Measurements from ENCODE around the gene COL18A1. TPM values are rescaled to one million over a fixed set of nuclear protein-coding genes. Genes with fewer than 3 reads are reported as not detected.
A peak's percentile ranks its signal among the peaks of the same experiment; 100 is the strongest.

The COL18A1 gene
- total RNA-seq, 1 experiment from 2014 or later = 8.4 TPM

DNA sequence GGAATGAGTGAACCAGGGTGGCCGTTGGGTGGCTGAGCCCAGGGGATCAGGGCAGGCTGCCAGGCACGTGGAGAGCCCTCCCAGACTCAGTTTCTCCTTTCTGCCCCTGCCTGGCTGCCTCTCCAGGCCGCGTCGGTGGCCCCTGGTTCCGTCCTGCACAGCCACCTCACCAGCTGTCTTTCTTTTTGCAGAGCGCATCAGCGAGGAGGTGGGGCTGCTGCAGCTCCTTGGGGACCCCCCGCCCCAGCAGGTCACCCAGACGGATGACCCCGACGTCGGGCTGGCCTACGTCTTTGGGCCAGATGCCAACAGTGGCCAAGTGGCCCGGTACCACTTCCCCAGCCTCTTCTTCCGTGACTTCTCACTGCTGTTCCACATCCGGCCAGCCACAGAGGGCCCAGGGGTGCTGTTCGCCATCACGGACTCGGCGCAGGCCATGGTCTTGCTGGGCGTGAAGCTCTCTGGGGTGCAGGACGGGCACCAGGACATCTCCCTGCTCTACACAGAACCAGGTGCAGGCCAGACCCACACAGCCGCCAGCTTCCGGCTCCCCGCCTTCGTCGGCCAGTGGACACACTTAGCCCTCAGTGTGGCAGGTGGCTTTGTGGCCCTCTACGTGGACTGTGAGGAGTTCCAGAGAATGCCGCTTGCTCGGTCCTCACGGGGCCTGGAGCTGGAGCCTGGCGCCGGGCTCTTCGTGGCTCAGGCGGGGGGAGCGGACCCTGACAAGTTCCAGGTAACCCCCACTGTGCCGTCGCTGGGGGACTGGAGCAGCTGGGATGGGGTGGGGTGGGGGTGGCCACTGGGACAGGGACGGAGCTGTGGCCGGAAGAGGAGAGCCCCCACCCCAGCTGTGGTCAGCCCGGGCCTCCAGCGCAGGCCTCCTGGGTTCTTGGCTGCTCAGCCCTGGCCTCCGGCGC is 63.3 kb downstream of the COL18A1 start:
- DNase-seq (ENCODE audit: low spot score) = no peak

DNA sequence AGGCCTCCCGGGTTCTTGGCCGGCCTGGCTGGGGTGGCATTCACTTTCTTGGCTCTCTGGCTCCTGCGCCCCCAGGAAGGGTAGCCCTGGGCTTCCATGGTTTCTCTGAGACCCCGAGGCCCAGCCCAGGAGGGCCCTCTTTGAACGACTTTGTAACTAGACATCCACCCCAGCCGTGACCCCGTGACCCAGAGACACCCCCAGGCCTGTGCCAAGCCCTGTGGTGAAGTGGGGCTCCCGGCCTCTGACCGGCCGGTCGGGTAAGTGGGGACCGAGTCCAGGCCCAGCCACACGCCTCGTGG is 64.0 kb downstream of the COL18A1 start:
- no peak for DNase-seq (ENCODE audit: low spot score)

DNA sequence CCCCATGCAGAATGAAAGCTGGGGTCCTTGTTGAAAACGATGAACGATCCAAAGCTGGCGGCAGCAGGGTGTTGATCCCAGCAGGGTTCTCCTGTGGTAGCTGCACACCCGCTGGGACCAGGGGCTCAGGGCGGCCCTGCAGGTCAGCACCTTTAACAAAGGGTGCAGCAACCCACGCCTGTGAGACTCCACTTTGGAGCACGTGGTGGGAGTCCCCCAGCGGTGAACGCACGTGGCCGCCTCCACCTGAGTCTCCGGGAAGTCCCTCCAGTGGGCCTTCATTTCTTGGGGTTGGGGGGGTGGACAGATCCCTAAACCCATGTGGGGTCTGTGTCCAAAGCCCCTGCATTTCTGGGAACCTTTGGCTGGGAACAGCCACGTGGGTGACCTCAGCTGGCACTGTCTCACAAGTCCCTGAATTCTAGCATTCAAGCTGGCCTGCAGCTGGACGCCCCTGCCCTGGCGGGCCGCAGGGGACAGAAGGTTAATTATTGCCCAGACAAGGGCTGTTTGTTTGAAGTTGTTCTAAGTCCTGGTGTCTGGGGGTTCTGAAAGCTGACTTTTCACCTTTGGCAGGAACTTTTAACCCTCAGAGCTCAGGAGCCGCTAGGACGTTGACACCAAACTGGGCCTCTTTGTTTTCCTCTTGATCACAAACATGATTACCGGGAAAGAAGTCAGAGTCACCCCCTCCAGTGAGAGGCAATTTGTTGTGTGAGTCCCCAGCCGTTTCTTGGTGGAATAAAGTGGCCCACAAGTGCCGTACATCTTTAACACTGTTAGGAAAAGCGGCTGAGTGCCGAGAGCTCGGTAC is 64.5 kb downstream of the COL18A1 start:
- DNase-seq (ENCODE audit: low spot score) = no peak

DNA sequence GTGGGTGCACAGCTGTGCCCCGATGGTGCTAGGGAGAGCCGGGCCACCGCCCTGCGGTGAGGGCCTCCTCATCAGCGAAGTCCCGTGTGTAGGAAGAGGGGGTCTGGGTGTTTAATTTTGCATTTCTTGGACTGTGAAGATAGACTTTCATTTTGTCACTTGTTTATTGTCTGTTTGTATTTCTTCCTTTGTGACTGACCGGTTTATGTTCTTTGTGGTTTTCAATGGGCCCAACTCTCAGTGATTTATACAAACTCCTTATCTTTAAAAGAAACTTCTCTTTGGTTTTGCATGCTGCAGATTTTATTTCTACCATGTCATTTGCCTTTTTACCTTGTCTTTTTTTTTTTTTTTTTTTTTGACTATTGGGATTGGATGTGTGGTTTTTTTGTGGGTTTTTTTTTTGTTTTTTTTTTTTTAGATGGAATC is 65.1 kb downstream of the COL18A1 start:
- DNase-seq (ENCODE audit: low spot score) = peak; percentile 79

DNA sequence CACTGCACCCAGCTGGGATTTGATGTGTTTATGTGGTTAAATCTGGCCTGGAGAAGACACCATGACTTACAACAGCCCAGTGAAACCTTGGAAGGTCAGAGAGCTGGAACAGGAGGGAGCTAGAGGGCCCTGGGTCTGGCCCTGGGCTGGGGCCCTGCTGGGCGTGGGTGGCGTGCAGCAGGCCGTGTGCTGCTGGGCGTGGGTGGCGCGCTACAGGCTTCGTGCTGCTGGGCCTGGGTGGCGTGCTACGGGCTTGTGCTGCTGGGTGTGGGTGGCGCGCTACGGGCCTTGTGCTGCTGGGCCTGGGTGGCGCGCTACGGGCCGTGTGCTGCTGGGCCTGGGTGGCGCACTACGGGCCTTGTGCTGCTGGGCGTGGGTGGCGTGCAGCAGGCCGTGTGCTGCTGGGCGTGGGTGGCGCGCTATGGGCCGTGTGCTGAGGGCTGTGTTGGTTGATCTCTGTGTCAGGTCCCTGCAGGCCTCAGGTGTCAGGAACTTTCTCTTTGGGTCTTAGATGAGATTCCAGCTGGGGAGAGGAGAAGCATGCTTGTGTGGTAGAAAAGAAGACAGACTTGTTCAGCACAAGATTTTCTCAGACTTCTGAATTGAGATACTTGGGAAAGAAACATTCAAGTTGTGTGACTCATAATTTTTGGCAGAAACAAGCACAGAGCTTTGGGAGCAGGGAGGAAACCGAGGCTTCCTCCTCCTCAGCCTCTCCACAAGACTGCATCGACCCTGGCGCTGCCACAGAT is 66.0 kb downstream of the COL18A1 start:
- DNase-seq (ENCODE audit: low spot score) = peak; percentile 80

DNA sequence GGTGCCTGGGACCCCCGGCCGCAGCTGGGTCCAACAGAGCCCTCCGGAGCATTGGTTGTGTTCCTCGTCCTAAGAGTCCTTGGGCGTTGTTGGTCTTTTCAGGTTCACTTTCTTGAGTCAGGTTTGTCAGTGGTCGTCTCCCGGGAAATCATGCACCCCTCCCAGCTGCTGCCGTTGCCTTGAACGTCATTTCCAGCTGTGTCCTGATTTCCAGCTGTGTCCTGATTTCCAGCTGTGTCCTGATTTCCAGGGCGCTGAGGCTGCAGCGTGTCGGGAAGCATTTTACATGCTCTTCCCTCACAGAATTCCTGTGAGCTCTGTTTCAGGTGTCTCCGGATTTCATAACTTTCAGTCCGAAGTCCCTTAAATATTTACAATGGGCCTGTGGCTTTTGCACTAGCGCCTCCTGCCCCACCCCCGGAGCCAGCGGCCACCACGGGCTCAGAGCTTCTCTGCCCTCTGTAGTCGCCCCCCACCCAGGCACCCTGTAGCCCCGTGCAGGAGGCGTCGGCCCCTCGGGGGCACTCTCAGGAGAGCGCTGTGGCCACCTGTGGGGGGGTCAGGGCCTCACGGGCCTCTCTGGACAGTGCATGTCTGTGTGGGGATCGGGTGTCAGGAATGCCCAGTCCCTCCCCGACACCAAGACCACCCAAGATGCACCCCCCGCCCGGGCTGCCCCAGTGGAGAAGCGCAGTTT is 66.7 kb downstream of the COL18A1 start:
- DNase-seq (ENCODE audit: low spot score) = peak; percentile 33

DNA sequence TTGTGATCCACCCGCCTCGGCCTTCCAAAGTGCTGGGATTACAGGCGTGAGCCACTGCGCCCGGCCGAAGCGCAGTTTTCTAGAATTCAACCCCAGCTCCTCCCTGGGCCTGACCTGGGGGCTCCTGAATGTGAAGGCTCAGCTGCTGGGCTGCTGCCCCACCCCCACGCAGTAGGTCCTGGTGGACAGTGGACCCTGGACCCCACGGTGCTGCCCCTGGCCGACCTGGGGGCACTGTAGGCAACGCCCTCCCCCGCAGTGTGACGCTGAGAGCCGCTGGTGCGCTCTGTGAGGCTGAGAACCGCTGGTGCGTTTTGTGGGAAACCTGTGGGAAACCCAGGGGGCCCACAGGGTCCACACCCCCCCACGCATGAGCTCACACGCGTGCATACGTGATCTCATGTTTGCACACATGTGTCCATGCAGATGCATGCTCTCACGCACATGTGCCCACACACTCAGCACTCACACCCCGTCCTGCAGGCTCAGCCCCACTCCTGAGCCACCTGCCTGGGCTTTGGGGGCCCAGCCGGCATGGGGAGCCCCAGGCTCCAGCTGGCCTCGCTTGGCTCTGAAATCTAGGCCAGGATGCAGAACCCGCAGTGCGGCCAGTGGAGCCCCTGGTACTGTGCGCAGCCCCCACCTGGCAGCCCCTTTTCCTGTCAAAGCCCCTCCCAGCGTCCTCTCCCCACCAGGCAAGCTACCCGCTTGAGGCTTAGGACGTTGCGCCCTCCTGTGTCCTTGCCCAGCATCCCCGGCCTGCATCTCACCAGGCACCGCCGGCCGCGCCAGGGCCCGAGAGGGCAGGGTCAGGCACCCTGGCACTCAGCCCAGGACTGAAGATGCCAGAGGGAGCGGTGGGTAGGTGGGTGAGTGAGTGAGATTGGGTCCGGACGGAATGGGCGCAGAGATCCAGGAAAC is 67.7 kb downstream of the COL18A1 start:
- DNase-seq (ENCODE audit: low spot score) = no peak

DNA sequence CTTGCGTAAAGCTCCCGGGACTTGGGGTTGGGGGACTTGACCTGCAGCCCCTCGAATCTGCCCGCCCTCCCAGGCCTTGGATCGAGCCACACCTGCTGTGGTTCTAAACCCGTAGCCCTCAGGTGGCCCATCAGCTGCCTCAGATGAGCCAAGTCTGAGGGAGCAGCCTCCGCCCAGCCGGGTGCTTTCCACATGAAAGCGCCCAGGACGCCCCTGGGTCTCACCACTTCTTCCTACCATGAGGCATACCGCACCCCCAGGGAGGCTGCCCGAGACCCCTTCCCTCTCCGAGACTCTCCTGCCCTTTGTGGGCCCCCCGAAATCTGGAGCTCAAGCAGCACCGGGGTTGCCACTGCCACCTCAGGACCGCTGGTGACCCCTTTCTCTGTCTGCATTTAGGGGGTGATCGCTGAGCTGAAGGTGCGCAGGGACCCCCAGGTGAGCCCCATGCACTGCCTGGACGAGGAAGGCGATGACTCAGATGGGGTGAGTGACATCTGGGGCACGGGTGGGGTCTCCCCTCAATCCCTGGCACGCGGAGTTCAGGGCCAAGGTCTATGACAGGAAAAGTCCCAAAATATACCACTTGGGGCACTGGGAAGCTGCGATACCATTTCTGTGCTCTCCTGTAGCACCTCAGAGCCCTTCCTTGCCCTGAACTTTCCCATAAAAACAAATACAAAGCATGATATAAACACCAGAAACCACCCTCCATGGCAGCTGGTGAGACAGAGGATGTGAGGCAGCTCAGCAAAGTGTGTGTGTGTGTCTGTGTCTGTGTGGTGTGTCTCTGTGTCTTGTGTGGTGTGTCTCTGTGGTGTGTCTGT is 68.7 kb downstream of the COL18A1 start:
- peak; percentile 65 for DNase-seq (ENCODE audit: low spot score)

DNA sequence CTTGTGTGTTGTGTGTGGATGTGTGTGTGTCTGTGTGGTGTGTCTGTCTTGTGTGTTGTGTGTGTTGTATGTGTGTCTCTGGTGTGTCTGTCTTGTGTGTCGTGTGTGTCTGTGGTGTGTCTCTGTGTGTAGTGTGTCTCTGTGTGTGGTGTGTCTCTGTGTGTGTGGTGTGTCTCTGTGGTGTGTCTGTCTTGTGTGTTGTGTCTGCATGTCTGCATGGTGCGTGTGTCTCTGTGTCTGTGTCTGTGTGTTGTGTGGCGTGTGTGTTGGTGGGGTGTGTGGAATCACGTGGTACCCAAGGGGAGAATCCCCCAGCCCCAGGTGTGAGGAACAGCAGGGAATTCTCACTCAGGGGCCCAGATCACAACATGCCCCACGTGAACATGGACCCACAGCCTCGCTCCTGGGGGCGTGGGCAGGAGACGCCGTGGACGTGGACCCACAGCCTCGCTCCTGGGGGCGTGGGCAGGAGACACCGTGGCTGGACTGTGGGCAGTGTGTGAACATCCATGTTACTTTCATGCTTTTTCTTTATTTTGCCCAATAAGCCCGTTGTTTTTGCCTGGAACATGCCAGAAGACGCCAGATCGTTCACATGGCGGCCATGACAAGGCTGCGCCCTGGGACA is 69.5 kb downstream of the COL18A1 start:
- no peak for DNase-seq (ENCODE audit: low spot score)

DNA sequence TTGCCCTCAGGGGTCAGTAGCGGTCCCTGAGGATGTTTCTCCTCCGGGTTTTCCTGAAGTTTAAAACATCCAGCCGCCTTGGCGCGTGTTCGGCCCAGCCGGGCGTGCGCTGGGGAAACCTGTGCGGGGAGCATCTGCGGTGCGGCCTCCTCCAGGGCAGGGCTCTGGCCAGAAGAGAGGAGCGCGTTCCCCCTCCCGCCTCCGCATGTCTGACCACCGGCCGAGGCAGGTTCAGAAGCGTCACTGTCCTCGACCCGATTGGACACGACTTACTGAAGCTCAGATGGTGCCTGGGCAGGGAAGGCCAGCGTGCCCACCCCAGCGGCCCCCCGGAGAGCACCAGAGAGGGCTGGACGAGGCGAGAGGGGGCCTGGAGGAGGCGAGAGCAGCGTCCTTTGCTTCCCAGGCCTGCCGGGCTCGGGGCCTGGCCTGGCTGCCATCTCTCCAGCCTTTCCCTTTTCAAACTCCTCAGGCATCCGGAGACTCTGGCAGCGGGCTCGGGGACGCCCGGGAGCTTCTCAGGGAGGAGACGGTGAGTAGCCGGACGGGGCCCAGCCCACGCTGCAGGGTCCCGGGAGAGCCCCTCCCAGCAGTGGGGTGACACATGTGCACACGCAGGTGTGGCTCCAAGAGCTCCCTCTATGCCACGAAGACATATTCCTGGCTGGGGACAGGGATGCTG is 70.2 kb downstream of the COL18A1 start:
- no peak for DNase-seq (ENCODE audit: low spot score)

DNA sequence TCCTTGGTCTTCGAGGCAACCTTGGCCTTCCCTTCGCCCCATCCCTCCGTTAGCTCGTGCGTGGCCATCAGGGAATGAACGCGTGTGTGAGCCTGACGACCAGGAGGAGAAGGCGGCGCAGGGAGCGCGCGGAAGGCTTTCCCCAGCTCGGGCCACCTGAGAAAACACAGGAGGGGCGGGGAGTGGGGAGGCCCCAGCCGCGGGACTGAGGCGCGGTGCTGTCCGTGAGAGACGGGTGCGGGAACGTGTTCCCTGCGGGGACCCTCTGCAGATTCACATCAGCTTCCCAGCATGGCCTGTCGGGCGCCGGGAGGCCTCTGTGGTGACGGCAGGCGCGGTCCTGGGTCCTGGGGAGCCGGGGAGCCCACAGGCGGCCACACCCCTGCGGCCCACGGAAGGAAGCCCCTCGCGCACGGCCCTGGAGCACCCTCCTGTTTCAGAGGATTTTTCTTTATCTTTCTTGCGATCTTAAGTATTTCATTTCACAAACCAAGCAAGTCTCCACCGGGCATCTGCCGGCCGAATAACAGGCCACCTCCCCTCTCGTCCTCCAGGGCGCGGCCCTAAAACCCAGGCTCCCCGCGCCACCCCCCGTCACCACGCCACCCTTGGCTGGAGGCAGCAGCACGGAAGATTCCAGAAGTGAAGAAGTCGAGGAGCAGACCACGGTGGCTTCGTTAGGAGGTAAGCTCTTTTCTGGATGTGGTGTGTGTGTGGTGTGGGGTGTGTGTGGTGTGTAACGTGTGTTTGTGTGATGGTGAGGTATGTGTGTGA is 71.0 kb downstream of the COL18A1 start:
- DNase-seq (ENCODE audit: low spot score) = no peak

DNA sequence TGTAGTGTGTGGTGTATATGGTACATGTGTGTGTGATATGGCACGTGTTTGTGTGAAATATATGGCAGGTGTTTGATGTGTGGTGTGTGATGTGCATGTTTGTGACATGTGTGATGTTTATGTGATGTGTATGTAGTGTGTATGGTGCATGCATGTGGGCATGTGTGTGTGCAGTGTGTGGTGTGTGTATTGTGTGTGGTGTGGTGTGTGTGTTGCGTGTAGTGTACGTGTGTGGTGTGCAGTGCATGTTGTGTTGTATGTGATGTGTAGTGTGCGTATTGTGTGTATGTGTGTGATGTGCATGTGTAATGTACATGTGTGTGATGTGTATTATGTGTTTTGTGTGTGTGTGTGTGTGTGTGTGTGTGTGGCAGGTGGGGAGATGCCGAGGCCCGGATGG is 71.6 kb downstream of the COL18A1 start:
- DNase-seq (ENCODE audit: low spot score) = no peak

DNA sequence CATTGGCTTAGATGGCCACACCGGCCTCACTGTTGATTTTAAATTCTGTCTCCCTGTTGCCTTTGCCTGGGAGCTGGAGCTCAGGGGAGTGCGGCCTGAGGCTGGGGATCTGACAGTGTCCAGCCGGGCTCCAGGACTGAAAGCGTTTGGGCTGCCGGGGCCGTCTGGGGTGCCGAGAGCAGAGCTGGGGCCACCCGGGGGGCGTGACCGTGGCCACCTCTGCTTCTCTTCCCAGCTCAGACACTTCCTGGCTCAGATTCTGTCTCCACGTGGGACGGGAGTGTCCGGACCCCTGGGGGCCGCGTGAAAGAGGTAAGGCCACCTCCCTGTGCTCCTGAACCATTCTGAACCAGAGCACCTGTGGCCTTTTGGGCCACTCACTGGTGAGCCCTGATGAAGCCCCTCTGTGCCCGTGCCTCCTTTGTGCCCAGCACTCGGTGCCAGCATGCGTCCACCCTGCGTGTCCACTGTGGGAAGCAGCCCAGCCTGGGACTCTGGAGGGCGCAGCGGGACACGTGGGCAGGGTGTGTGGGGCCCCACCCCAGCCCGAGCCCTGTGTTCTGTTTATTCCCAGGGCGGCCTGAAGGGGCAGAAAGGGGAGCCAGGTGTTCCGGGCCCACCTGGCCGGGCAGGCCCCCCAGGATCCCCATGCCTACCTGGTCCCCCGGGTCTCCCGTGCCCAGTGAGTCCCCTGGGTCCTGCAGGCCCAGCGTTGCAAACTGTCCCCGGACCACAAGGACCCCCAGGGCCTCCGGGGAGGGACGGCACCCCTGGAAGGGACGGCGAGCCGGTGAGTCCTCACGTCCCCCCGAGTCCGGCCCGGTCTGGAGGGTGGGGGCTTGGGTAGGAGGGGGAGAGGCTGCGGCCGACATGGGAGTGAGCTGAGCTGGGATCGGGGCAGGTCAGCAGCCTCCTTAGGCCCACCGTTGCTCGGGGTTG is 72.5 kb downstream of the COL18A1 start:
- no peak for DNase-seq (ENCODE audit: low spot score)

DNA sequence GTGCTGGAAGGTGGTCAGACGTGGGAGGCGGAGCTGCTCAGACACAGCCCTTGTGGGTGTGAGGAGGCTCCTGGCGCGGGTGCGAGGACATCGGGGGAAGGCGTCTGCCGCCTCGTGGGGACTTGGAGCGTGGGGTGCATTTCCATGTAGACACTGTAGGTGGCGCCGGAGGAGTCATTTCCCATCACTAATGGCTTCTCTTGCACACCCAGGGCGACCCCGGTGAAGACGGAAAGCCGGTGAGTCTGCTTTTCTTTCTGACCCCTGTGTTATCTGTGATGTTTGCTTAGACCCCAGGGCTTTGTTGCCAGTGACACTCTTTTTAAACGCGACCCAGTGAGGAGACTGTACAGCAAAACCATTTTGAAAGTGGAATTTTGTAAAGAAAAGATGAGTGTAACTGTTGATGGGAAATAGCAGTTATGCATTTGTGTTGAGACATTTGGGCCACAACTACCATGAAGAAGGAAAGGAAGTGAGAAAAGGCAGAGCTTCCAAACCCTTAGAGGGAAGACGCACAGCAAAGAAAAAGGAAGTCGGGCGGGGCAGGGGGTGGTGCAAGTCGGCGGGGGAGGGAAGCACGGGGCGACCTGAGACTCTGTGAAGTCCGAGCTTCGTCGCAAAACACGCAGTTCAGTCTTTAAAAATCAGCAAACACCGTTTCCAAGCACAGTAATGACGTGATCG is 73.3 kb downstream of the COL18A1 start:
- DNase-seq (ENCODE audit: low spot score) = peak; percentile 34

DNA sequence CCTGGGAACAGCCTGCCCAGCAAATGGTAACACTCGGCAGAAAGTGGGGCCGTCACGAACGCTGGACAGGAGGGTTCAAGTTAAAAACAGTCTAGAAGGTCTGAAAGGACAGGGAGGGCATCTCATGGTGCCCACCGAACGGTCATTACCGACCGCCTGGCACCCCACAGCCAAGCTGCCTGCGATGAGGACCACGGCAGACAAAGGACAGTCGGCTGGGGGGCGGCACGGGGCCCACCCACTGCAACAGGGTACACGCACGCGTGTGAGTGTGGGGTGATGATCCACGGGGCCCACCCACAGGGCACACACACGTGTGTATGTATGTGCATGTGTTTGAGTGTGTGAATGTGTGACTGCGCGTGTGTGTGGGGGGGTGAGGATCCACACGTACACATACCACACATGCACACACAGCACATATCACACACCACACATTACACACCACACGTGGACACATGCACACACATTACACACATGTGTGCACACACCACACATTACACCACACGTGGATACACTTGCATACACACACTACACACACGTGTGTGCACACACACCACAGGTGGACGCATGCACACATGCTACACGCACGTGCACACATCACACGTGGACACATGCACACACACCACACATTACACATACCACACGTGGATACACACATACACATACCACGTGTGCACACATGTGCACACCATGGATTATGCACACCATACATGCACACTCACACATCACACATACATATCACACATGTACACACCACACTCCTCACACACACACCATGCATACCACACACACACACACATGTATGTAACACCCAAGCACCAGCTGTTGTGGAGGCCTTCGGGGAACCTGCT is 74.1 kb downstream of the COL18A1 start:
- no peak for DNase-seq (ENCODE audit: low spot score)

All from H4 (cell line).